ENCODE results near the gene KRT15. TPM values are rescaled to one million over a fixed set of nuclear protein-coding genes. Genes with fewer than 3 reads are reported as not detected.
A peak's percentile ranks its signal among the peaks of the same experiment; 100 is the strongest.

Gene KRT15
- total RNA-seq, 2 experiments from 2014 or later = not detected

DNA sequence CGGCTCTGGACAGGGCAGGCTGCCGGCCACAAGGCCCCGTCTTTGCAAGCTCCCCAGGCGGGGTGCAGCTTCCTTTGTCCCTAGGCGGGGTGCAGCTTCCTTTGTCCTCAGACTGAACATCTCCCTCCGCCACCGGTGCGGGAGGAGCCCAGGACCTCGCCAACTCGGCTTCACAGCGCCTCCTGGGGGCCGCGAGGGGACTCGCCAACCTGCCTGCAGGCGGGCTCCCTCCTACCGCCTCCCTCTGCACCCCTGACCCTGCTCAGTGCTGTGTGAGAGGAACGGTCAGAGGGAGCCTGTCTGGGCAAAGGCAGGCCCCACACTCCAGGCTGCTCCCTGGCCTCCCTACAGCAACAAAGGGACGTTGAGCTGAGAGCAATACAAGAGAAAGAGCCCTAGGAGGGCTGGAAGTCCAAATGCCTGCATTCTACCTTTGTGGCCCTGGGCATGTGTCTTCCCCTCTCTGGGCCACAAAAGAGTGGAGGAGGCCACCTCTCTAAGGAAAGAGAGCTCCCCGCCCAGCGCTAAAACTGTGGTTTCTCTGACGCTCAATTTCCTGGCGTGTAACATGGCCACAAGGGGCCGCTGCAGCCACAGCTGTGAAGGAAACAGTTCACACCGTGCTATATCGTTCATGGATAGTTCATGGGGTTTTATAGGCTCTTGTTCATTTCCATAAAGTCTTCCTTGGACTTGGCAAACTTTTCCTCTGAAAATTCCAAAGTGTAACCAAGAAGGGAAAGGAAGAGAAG is 30.3 kb upstream of the KRT15 start:
- H3K4me3 ChIP-seq (ENCODE audit: low read depth, low read length, poor library complexity, severe bottlenecking) = no peak overlapping the region
- H4K20me1 ChIP-seq (ENCODE audit: insufficient read depth, low read length) = no peaks in the 10 kb centered on the region
- BruUV-seq (replicated peaks) = no TSS peak
- H3K27ac ChIP-seq (ENCODE audit: low read depth, low read length, poor library complexity, severe bottlenecking) = no peak overlapping the region
- H3K9me3 ChIP-seq (ENCODE audit: low read length) = no peaks in the 10 kb centered on the region
- no peaks in the 10 kb centered on the region for H3K79me2 ChIP-seq (ENCODE audit: insufficient read depth, low read depth, low read length)
- H2AFZ ChIP-seq (ENCODE audit: low read length) = peak overlapping the region; percentile 47; the same call in 1 of the 2 replicates
- H3K9me2 ChIP-seq (ENCODE audit: insufficient read depth, low read length) = no peaks in the 10 kb centered on the region
- peak overlapping the region; percentile 31; the same call in 1 of the 2 replicates for H3K4me2 ChIP-seq (ENCODE audit: low read length)
- peak; percentile 75 for DNase-seq (ENCODE audit: low spot score)
- intact Hi-C loops (cut with micrococcal nuclease; ENCODE audit: unreplicated experiment) = loop anchor here (1.0 to 2.0 kb wide), 3 partner anchors 99 to 640 kb away; no protein-coding TSS in a partner anchor
- ChIA-PET POLR2A (no interaction called here), CTCF (ENCODE audit: unreplicated experiment) (interaction anchor here (0.9 to 2.4 kb wide), 4 partner anchors 8 to 99 kb away, joined by 3 to 9 read pairs (median 4); no protein-coding TSS in a partner anchor)
- H3K4me1 ChIP-seq (ENCODE audit: insufficient read depth, low read length, poor library complexity, severe bottlenecking) = no peaks in the 10 kb centered on the region
- H3K36me3 ChIP-seq (ENCODE audit: insufficient read depth, low read length) = no peaks in the 10 kb centered on the region
- TF ChIP-seq, protein P1, sequence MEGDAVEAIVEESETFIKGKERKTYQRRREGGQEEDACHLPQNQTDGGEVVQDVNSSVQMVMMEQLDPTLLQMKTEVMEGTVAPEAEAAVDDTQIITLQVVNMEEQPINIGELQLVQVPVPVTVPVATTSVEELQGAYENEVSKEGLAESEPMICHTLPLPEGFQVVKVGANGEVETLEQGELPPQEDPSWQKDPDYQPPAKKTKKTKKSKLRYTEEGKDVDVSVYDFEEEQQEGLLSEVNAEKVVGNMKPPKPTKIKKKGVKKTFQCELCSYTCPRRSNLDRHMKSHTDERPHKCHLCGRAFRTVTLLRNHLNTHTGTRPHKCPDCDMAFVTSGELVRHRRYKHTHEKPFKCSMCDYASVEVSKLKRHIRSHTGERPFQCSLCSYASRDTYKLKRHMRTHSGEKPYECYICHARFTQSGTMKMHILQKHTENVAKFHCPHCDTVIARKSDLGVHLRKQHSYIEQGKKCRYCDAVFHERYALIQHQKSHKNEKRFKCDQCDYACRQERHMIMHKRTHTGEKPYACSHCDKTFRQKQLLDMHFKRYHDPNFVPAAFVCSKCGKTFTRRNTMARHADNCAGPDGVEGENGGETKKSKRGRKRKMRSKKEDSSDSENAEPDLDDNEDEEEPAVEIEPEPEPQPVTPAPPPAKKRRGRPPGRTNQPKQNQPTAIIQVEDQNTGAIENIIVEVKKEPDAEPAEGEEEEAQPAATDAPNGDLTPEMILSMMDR (conservative IDR thresholded peaks at IDR 0.05; ENCODE audit: low read length) = peak; percentile 96
- TF ChIP-seq EZH2phosphoT487 (IDR thresholded peaks at IDR 0.05; ENCODE audit: borderline replicate concordance, low read depth, low read length) = no peak

DNA sequence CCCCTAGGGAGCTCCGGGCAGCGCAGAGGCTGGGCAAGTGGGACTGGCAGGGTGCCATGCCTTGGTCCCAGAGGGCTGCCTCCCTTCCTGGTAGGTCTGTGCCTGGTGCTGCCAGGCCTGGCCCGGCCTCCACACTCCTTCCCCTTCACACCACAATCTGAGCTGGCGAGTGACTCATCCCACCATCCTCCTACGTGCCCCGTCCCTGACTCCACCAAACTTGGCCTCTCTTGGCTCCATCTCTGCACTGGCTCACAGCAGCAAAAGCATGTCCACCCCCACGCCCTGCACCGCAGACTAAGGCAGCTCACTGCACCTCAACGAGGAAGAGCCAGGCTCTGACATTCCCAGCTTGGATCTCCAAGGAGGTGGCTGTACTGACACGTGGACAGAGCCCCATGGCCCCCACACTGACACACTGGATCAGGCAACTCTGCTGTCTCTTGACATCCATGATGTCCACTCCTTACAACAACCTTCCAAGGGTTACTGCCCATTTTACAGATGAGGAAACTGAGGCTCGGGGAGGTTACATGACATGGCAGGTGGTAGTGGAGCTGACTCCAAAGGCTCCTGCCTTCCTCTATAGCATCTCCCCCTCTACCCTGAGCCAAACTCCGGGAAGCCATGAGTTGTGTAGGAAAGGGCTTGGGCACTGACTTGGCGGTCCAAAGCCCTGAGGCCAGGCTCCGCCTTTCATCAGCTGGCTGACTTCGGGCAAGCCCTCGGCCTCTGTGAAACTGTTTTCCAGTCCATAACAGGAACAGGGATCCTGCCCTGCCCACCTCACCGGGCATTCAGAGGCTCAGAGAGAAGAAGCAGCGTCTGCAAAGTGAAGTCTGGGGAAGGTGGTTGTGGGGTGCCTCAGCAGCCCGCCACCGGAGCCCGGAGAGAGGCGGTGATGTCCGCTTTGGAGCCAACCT is 29.5 kb upstream of the KRT15 start:
- Histone ChIP-seq H3K27ac (ENCODE audit: low read depth, low read length, poor library complexity, severe bottlenecking) (no peak overlapping the region), H3K4me1 (ENCODE audit: insufficient read depth, low read length, poor library complexity, severe bottlenecking) (no peaks in the 10 kb centered on the region), H3K9me2 (ENCODE audit: insufficient read depth, low read length) (no peaks in the 10 kb centered on the region), H3K4me2 (ENCODE audit: low read length) (no peak overlapping the region), H3K4me3 (ENCODE audit: low read depth, low read length, poor library complexity, severe bottlenecking) (no peak overlapping the region), H4K20me1 (ENCODE audit: insufficient read depth, low read length) (no peaks in the 10 kb centered on the region), H3K36me3 (ENCODE audit: insufficient read depth, low read length) (no peaks in the 10 kb centered on the region), H3K9me3 (ENCODE audit: low read length) (no peaks in the 10 kb centered on the region), H2AFZ (ENCODE audit: low read length) (no peak overlapping the region), H3K79me2 (ENCODE audit: insufficient read depth, low read depth, low read length) (no peaks in the 10 kb centered on the region)
- intact Hi-C loops (cut with micrococcal nuclease; ENCODE audit: unreplicated experiment) = loop anchor here (2.0 kb wide), 1 partner anchor 639 kb away; no protein-coding TSS in a partner anchor
- POLR2A ChIA-PET = no interaction called here
- no peak for DNase-seq (ENCODE audit: low spot score)
- no TSS peak for BruUV-seq (replicated peaks)
- CTCF ChIA-PET (ENCODE audit: unreplicated experiment) = interaction anchor here (0.9 to 2.4 kb wide), 2 partner anchors 17 to 100 kb away, joined by 3 to 9 read pairs; no protein-coding TSS in a partner anchor
- TF ChIP-seq, protein P1 (conservative IDR thresholded peaks at IDR 0.05; ENCODE audit: low read length) = no peak
- TF ChIP-seq EZH2phosphoT487 (IDR thresholded peaks at IDR 0.05; ENCODE audit: borderline replicate concordance, low read depth, low read length) = no peak

All from OCI-LY7 (cell line).